T-helper 1 cell treated with Interleukin-12 subunit alpha and Interleukin-12 subunit beta and Interleukin-4 antibody, amounts not matched to agents 30 μg/mL and 1 μg/mL, for 36 hours (primary cell): Measurements from ENCODE around the gene HLA-C.
"Not testable (repeated sequence)": the region's sequence is repeated elsewhere in the genome, so short reads cannot be mapped to it uniquely, and the experiment has no call there.

ENCODE experiments used
- H3K27ac Mint-ChIP-seq: one replicate; pipeline ENCODE4 v1.8.0; 2021; ENCODE audit warnings: mild to moderate bottlenecking, mixed read lengths
- H3K27me3 Mint-ChIP-seq: one replicate; pipeline ENCODE4 v1.8.0; 2021; ENCODE audit warnings: low read depth, mixed read lengths
- H3K36me3 Mint-ChIP-seq: one replicate; pipeline ENCODE4 v1.8.0; 2021; ENCODE audit warnings: low read depth, mixed read lengths
- H3K4me1 Mint-ChIP-seq: one replicate; pipeline ENCODE4 v1.8.0; 2021; ENCODE audit warnings: low read depth, mixed read lengths
- H3K4me3 Mint-ChIP-seq: one replicate; pipeline ENCODE4 v1.8.0; 2021; ENCODE audit warnings: mild to moderate bottlenecking, moderate library complexity, mixed read lengths
- H3K9me3 Mint-ChIP-seq: one replicate; pipeline ENCODE4 v1.8.0; 2021; ENCODE audit warnings: mixed read lengths

Gene HLA-C

DNA sequence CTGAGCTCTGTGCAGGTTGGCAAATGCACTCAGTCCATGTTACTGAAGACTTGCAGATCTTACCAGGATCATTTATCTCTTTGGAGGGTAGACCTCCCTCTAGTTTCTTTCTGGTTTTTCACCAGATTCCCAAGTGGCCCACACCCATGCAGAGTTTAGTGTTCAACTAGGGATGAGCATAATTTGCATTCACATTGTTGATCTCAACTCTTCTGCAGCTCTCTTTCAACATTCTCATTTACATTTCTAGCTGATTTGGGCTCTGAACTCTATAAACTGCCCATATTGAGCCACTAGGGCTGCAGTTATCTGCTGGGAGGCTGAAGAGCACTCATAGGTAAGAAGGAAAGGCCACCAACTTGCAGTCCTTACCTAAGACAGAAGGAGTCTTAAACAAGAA is 17.9 kb upstream of the HLA-C start:
- Mint-ChIP-seq H3K9me3 (no peaks in the 10 kb centered on the region), H3K4me1 (peaks cover 4% of the 10 kb centered on the region)

DNA sequence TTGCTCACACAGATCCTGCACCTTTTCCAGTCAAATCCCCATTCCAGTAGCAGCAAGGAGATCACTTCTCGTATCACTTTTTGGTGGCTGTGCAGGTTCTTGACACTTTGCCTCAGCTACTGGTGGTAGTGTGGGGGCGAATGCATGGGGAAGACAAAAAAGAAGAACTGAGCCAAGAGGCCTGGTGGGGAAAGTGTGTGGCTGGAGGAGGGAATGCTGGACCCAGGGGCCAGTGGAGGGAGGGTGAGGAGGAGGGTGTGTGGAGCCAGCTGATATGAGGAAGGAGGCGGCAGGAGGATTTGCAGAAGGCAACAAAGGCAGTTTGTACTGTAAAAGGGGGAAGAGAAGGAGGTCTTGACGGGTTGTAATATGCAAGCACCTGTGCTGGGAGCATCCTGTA is 15.7 kb upstream of the HLA-C start:
- Mint-ChIP-seq H3K27ac (no peak overlapping the region), H3K27me3 (peaks cover 11% of the 10 kb centered on the region), H3K9me3 (no peaks in the 10 kb centered on the region), H3K4me3 (no peak overlapping the region), H3K36me3 (no peaks in the 10 kb centered on the region), H3K4me1 (peaks cover 4% of the 10 kb centered on the region)

More for the DNA sequence above, 17.9 kb upstream of the HLA-C start:
- H3K27ac Mint-ChIP-seq, result no peak overlapping the region
- H3K27me3 Mint-ChIP-seq, result peaks cover 21% of the 10 kb centered on the region
- H3K36me3 Mint-ChIP-seq, result no peaks in the 10 kb centered on the region
- no peak overlapping the region for H3K4me3 Mint-ChIP-seq

DNA sequence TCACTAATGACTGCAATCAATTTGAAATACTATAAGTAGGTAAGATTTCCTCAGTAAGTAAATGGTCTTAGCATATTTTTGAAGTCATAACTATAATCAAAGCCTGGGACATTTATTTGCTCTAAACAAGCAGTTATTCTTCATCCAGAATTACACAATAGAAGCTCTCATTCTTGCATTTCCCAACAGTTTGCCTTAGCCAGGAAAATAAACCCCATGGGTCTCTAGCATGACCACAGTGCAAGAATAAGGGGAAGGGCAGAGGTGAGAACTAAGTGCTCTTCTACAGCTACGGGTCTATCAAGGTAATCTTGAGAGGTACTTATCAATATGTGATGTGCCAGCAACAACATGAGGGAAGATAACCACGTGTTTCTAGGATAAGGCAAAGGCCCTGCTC is 14.1 kb upstream of the HLA-C start:
- Mint-ChIP-seq H3K9me3 (no peaks in the 10 kb centered on the region), H3K4me1 (peaks cover 4% of the 10 kb centered on the region), H3K36me3 (no peaks in the 10 kb centered on the region), H3K27ac (no peak overlapping the region), H3K27me3 (peaks cover 14% of the 10 kb centered on the region), H3K4me3 (no peak overlapping the region)

DNA sequence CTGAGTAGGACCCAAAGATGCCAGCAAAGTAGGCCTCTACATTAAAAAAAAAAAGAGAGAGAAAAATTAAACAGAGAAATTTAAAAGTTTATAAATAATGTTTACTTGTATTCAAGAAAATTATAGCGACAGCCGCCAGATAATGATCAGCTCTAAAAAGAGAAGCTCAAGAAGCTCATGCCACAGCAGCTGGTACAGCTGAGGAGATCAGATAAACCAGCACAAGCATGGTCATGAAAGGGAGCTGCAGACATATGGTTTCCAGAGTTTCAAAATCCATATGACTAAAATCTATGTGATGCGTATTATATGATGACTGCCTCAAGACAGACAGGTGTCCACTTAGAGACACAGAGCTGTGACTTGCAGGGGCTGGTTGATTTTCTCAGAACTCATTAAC is 13.6 kb upstream of the HLA-C start:
- peaks cover 4% of the 10 kb centered on the region for H3K4me1 Mint-ChIP-seq
- H3K27ac Mint-ChIP-seq, result no peak overlapping the region
- no peaks in the 10 kb centered on the region for H3K36me3 Mint-ChIP-seq
- peaks cover 16% of the 10 kb centered on the region for H3K27me3 Mint-ChIP-seq
- no peaks in the 10 kb centered on the region for H3K9me3 Mint-ChIP-seq
- no peak overlapping the region for H3K4me3 Mint-ChIP-seq

DNA sequence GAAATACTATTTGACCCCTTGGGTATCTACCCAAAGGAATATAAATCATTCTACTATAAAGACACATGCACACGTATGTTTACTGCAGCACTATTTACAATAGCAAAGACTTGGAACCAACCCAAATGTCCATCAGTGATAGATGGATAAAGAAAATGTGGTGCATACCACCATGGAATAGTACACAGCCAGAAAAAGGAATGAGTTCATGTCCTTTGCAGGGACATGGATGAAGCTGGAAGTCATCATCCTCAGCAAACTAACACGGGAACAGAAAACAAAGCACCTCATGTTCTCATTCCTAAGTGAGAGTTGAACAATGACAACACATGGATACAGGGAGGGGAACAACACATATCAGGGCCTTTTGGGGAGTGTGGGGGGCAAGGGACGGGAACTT is 7.8 kb upstream of the HLA-C start:
- not testable (repeated sequence) for H3K9me3 Mint-ChIP-seq, H3K4me1 Mint-ChIP-seq, H3K27ac Mint-ChIP-seq, H3K4me3 Mint-ChIP-seq, H3K36me3 Mint-ChIP-seq
- H3K27me3 Mint-ChIP-seq, result peaks cover 49% of the 10 kb centered on the region

DNA sequence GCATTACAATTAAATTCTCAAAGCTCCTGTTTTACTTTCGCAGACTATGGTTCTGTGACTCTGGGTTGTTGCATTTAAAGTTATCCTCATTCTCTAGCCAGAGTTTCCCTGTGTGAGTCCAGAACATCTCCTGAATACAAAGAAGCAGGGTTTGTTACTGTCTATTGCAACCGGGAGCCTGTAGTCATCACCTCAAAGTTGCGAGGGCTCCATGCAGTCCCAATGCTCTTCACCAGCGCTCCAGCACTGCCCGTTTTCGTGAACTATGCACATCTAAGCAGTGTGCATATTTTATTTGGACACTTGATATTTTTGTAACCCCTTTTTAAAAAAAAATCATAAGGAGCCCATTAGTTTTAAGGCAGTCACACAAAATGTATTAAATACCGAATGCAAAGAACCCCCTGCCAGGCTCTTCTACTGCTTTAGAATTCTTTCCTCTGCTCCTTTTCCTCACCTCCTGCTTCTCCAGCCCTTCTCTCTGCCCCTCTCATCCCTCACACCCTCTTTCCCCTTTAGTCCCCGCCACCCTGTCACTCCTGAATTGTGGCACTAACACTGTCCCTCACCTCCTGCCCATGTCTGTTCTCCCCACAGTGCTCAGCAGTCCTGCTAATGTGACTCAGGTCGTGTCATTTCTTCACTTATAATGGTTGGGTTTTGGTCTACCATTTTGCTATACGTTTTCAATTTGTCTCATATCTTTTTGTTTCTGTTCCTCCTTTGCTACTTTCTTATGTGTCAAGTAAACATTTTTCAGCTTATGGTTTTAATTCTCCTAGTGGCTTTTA is 1.1 kb upstream of the HLA-C start:
- Mint-ChIP-seq H3K27me3 (peaks cover 25% of the 10 kb centered on the region), H3K4me3 (peak overlapping the region; percentile 97), H3K36me3 (peaks cover 31% of the 10 kb centered on the region), H3K27ac (peak overlapping the region; percentile 94), H3K9me3 (no peaks in the 10 kb centered on the region), H3K4me1 (peaks cover 24% of the 10 kb centered on the region)

DNA sequence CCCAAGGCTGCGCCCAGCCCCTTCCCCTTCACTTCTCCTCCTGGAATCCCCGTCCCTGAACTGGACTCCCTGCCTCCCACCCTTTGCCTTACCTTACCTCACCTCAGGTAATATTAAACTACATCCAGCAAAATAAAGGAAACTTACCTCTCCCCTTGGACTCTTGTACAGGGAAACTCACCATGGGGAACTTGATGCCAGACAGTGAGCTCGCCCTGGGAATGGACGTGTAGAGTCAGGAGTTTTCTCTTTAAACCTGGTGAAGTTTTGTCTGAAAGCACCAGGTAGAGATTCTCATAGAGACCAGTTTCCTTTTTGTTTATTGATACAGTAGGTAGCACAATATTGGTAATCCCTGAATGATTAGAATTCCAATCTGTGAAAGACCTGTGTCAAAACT is 544 bp upstream of the HLA-C start:
- Mint-ChIP-seq H3K36me3 (peaks cover 37% of the 10 kb centered on the region), H3K27ac (peak overlapping the region; percentile 94), H3K4me1 (peaks cover 30% of the 10 kb centered on the region), H3K9me3 (no peaks in the 10 kb centered on the region), H3K4me3 (peak overlapping the region; percentile 97), H3K27me3 (peaks cover 21% of the 10 kb centered on the region)

DNA sequence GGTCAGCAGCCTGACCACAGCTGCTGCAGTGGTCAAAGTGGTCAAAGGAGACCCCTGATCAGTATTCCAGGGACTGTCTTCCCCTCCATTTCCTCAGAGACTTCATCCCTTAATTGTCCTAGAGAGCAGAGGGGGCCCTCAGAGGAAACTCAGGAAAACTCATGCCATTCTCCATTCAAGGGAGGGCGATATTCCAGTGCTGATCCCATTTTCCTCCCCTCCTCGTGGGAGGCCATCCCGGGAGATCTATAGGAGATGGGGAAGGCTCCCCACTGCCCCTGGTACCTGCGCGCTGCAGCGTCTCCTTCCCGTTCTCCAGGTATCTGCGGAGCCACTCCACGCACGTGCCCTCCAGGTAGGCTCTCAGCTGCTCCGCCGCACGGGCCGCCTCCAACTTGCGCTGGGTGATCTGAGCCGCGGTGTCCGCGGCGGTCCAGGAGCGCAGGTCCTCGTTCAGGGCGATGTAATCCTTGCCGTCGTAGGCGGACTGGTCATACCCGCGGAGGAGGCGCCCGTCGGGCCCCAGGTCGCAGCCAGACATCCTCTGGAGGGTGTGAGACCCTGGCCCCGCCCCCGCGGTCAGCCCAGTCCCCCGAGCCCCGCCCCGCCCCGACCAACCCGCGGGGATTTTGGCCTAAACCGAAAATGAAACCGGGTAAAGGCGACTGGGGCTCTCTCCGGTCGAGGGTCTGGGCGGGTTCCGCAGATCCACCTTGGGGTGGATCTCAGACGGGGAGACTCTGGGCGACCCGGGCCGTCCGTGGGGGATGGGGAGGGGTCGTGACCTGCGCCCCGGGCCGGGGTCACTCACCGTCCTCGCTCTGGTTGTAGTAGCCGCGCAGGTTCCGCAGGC is 878 bp downstream of the HLA-C start:
- peak overlapping the region; percentile 94 for H3K27ac Mint-ChIP-seq
- H3K9me3 Mint-ChIP-seq, result no peaks in the 10 kb centered on the region
- H3K4me3 Mint-ChIP-seq, result peak overlapping the region; percentile 97
- H3K36me3 Mint-ChIP-seq, result peaks cover 44% of the 10 kb centered on the region
- peaks cover 8% of the 10 kb centered on the region for H3K27me3 Mint-ChIP-seq
- H3K4me1 Mint-ChIP-seq, result peaks cover 34% of the 10 kb centered on the region

DNA sequence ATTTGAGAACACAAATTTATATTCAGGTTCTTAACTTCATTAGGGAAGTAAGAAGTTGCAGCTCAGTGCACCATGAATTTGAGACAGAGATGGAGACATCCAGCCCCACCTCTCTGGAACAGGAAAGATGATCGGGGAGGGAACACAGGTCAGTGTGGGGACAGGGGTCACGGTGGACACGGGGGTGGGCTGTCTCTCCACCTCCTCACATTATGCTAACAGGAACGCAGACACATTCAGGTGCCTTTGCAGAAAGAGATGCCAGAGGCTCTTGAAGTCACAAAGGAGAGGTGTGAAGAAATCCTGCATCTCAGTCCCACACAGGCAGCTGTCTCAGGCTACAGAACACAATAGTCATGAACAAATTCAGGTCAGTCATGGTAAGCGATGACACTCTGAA is 3.1 kb downstream of the HLA-C start:
- Mint-ChIP-seq H3K27me3 (no peaks in the 10 kb centered on the region), H3K36me3 (peaks cover 44% of the 10 kb centered on the region), H3K4me1 (peaks cover 31% of the 10 kb centered on the region), H3K4me3 (peak overlapping the region; percentile 70), H3K9me3 (peaks cover 4% of the 10 kb centered on the region), H3K27ac (peak overlapping the region; percentile 43)

DNA sequence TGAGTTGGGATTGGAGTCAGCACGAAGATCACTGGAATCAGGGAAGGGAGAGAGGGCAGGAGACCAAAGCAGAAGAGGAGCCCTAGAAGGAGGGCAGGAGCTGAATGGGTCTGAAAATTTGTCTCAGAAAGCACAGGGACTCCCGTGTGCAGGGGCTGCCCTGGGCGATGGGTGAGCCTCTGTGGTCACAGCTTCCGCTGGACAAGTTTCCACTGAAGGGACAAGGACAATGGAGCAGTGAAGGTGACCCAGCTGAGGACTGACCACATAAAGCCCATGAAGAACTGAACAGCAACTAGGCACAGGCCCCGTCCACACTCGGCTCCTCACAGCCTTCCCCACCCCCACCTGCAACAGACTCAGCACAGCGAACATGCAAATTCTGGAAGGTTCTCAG is 3.5 kb downstream of the HLA-C start:
- H3K27me3 Mint-ChIP-seq, result no peaks in the 10 kb centered on the region
- peaks cover 44% of the 10 kb centered on the region for H3K36me3 Mint-ChIP-seq
- H3K27ac Mint-ChIP-seq, result peak overlapping the region; percentile 62
- peaks cover 8% of the 10 kb centered on the region for H3K9me3 Mint-ChIP-seq
- H3K4me3 Mint-ChIP-seq, result peak overlapping the region; percentile 63
- peaks cover 30% of the 10 kb centered on the region for H3K4me1 Mint-ChIP-seq

DNA sequence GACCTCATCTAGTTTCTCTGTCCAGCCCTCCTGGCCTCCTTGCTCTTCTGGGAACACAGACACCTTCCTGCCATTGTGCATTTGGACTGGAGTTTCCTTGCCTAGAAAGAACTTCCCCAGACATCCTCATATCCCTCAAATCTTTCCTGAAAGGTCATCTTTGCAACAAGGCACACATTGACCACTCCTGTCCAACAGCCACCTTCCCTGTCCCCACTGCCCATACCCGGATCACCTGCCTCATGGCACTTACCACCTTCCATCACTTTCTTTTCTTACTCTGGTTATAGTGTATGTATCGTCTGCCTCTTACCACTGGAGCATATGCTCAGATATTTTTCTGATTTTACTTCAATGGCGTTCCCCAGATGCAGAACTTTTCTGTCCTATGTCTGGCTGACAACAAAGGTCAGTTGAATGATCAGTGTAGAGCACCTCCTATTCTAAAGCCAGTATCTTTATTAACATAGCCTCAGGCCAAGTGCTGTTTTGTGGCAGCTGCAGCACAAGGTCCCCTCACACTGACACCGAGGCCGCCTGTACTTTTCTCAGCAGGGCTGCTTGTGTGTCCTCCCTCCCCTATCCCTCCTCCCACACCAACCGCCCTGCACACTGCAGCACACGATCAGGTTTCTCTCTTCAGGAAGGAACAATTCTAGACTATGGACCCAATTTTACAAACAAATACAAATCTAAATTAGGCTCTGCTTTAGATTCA is 4.1 kb downstream of the HLA-C start:
- peaks cover 25% of the 10 kb centered on the region for H3K4me1 Mint-ChIP-seq
- peak overlapping the region; percentile 63 for H3K4me3 Mint-ChIP-seq
- no peaks in the 10 kb centered on the region for H3K27me3 Mint-ChIP-seq
- H3K9me3 Mint-ChIP-seq, result peaks cover 14% of the 10 kb centered on the region
- H3K27ac Mint-ChIP-seq, result peak overlapping the region; percentile 62
- peaks cover 44% of the 10 kb centered on the region for H3K36me3 Mint-ChIP-seq

DNA sequence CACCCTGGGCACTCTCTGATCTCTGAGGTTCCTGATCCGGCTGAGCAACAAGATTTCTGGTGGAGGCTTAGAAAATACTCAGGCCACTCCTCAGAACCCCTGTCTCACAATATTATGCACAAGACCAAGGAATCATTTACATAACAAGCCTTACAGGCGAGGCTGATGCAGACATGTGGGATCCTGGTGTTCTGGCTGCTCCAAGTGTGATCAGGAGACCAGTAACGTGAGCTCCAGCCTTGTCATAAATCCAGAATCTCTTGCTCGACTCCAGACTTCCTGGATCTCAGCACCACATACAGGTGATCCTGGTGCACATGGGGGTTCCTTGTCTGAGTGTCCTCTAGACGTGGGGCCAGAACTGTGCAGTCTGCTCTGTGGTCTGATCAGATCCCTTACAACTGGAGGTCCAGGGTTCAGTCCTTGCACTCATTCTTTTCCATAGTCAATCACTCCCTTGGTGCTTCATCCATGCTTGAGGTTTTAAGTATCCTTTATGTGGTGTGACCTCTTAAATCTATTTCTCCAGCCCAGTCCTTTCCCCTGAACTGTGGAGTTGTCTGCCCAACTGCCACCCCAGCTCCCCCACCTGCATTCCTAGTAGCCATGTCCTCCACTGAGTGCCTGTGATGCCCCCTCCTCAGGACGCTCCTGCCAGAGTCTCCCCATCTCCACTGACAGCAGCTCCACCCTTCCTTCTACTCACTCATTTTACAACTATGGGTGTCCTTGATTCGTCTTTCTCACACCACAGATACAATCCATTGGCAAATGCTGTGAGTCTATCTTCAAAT is 5.1 kb downstream of the HLA-C start:
- Mint-ChIP-seq H3K36me3 (peaks cover 41% of the 10 kb centered on the region), H3K4me1 (peaks cover 23% of the 10 kb centered on the region), H3K27ac (peak overlapping the region; percentile 62), H3K9me3 (peaks cover 24% of the 10 kb centered on the region), H3K27me3 (peaks cover 9% of the 10 kb centered on the region), H3K4me3 (no peak overlapping the region)

DNA sequence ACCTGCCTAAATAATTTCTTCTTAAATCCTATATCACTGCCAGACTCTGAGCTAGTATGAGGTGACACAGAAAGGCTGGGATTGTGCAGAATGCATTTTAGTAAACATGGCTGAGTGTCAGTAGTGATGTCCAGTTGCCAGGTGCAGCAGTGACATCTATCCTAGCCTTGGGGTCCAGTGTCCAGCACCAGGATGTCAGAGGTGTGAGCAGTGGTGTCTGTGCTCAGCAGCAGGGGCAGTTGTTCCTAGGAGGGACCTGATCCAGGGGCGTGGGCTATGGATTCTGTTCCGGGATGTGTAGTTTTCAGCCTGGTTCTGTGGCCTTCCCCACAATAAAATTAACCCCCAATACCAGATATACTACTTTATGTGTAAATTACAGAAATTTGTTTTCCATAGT is 6.0 kb downstream of the HLA-C start:
- Mint-ChIP-seq H3K4me1 (peaks cover 23% of the 10 kb centered on the region), H3K36me3 (peaks cover 40% of the 10 kb centered on the region), H3K27ac (no peak overlapping the region), H3K27me3 (peaks cover 17% of the 10 kb centered on the region), H3K4me3 (no peak overlapping the region), H3K9me3 (peaks cover 31% of the 10 kb centered on the region)
